ENCODE results near the gene PTPN4. TPM values are rescaled to one million over a fixed set of nuclear protein-coding genes. Genes with fewer than 3 reads are reported as not detected.

Gene PTPN4
- total RNA-seq, 4 donors from 2014 or later, result 15.0 to 45.2 (median 21.1) TPM

- Histone ChIP-seq H3K36me3 (peaks cover 0 to 24% (median 0%) of the 10 kb centered on the region in 3 donors), H3K4me3 (no peak overlapping the region), H3K27ac (no peak overlapping the region), H3K9me3 (no peaks in the 10 kb centered on the region), H3K4me1 (no peaks in the 10 kb centered on the region), H3K27me3 (no peaks in the 10 kb centered on the region)
- DNase-seq (ENCODE audit: low spot score in 2 of 2), result no peak
- TF ChIP-seq POLR2A (IDR thresholded peaks at IDR 0.05) (no peak), EP300 (IDR thresholded peaks at IDR 0.05) (no peak), CTCF (IDR thresholded peaks at IDR 0.05) (no peak)
- WGBS, 2 donors, result 87 to 89% methylated on average over 1 of the region's 1 CpG
Measured at GRCh38 chr2:119947535-119947934, 187.8 kb downstream of the PTPN4 start.

- H3K27me3 ChIP-seq, result no peaks in the 10 kb centered on the region
- no peaks in the 10 kb centered on the region for H3K4me1 ChIP-seq
- no peak for TF ChIP-seq POLR2A (IDR thresholded peaks at IDR 0.05)
- TF ChIP-seq EP300 (IDR thresholded peaks at IDR 0.05), result no peak
- no peak for TF ChIP-seq CTCF (IDR thresholded peaks at IDR 0.05)
- DNase-seq (ENCODE audit: low spot score in 2 of 2), result no peak
- H3K9me3 ChIP-seq, result no peaks in the 10 kb centered on the region
- WGBS, 2 donors, result 70 to 76% methylated on average over 2 of the region's 2 CpGs
- no peak overlapping the region for H3K4me3 ChIP-seq
- H3K27ac ChIP-seq, result no peak overlapping the region
- peaks cover 0 to 47% (median 0%) of the 10 kb centered on the region in 3 donors for H3K36me3 ChIP-seq
Measured at GRCh38 chr2:119950966-119951365, 191.2 kb downstream of the PTPN4 start.

- H3K9me3 ChIP-seq, result peaks cover 0 to 3% (median 0%) of the 10 kb centered on the region in 4 donors
- TF ChIP-seq EP300 (IDR thresholded peaks at IDR 0.05), result no peak
- TF ChIP-seq POLR2A (IDR thresholded peaks at IDR 0.05), result no peak
- TF ChIP-seq CTCF (IDR thresholded peaks at IDR 0.05), result no peak
- peaks cover 0 to 45% (median 7%) of the 10 kb centered on the region in 3 donors for H3K36me3 ChIP-seq
- DNase-seq (ENCODE audit: low spot score in 2 of 2), result no peak
- H3K4me3 ChIP-seq, result no peak overlapping the region
- H3K27me3 ChIP-seq, result no peaks in the 10 kb centered on the region
- H3K27ac ChIP-seq, result no peak overlapping the region
- H3K4me1 ChIP-seq, result no peaks in the 10 kb centered on the region
Measured at GRCh38 chr2:119958670-119959268, 199.0 kb downstream of the PTPN4 start.

DNA sequence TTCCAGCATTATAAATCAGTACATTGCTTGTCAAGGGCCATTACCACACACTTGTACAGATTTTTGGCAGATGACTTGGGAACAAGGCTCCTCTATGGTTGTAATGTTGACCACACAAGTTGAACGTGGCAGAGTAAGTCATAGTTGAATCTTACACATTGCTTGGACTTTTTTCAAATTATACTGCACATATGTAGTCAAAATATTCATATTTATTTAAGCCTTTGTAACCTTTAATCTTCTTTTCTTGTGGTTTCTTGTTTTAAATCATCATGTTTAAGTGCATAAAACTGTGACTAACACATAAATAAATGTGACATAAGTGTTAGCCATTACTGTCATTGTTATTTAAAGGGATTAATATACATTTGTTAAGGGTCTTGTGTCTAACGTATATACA lies 201.1 kb downstream of the PTPN4 start:
- no peaks in the 10 kb centered on the region for H3K4me1 ChIP-seq
- H3K27me3 ChIP-seq, result no peaks in the 10 kb centered on the region
- DNase-seq (ENCODE audit: low spot score in 2 of 2), result no peak
- no peak overlapping the region for H3K27ac ChIP-seq
- peaks cover 0 to 3% (median 0%) of the 10 kb centered on the region in 4 donors for H3K9me3 ChIP-seq
- TF ChIP-seq CTCF (IDR thresholded peaks at IDR 0.05) (no peak), EP300 (IDR thresholded peaks at IDR 0.05) (no peak), POLR2A (IDR thresholded peaks at IDR 0.05) (no peak)
- H3K36me3 ChIP-seq, result peaks cover 0 to 46% (median 7%) of the 10 kb centered on the region in 3 donors
- 40 to 49% methylated on average over 2 of the region's 2 CpGs for WGBS, 2 donors
- no peak overlapping the region for H3K4me3 ChIP-seq

DNA sequence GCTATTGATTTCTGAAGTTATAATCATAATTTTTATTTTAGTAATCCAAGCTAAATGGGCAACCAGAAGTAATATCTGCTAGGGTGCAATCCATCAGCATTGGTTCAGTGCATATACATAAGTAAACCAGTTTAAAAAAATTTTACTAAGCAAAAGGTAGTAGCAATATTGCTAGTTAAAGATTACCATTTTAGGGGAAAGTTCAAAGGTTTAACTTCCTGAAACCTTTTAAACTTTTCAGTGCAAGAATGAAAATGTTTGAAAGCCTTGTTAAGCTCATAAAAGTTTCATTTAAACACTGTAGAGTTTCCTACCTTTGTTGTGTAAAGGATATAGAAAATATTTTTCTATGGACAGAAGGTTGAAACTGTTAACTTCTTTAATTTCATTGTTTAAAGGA lies 222.2 kb downstream of the PTPN4 start:
- no peak overlapping the region for H3K27ac ChIP-seq
- H3K4me3 ChIP-seq, result no peak overlapping the region
- H3K9me3 ChIP-seq, result no peaks in the 10 kb centered on the region
- TF ChIP-seq EP300 (IDR thresholded peaks at IDR 0.05), result no peak
- no peak for TF ChIP-seq POLR2A (IDR thresholded peaks at IDR 0.05)
- no peak for TF ChIP-seq CTCF (IDR thresholded peaks at IDR 0.05)
- H3K36me3 ChIP-seq, result peaks cover 0 to 7% (median 0%) of the 10 kb centered on the region in 3 donors
- H3K4me1 ChIP-seq, result no peaks in the 10 kb centered on the region
- no peak for DNase-seq (ENCODE audit: low spot score in 2 of 2)
- H3K27me3 ChIP-seq, result no peaks in the 10 kb centered on the region

Measured in tibial nerve (tissue), 4 donors.